ENCODE results near the gene CYP4B1.

CYP4B1 gene

GRCh38 chr1:46823151-46823550 is 24.3 kb downstream of the CYP4B1 start:
- no peak for TF ChIP-seq USF1 (IDR thresholded peaks at IDR 0.05)
- TF ChIP-seq ZBTB7A (IDR thresholded peaks at IDR 0.05; ENCODE audit: low read depth): no peak
- no peak for TF ChIP-seq TCF12 (IDR thresholded peaks at IDR 0.05; ENCODE audit: low read depth)
- no peak for TF ChIP-seq YY1 (IDR thresholded peaks at IDR 0.05; ENCODE audit: low read depth)
- TF ChIP-seq CEBPB (IDR thresholded peaks at IDR 0.05): no peak
- TF ChIP-seq TEAD4 (IDR thresholded peaks at IDR 0.05): no peak

GRCh38 chr1:46830665-46831322 is 31.9 kb downstream of the CYP4B1 start:
- no peak for TF ChIP-seq EP300 (IDR thresholded peaks at IDR 0.05; ENCODE audit: borderline replicate concordance)
- TF ChIP-seq ZBTB7A (IDR thresholded peaks at IDR 0.05; ENCODE audit: low read depth): no peak
- TF ChIP-seq NFIC (IDR thresholded peaks at IDR 0.05): no peak
- no peak for TF ChIP-seq REST (IDR thresholded peaks at IDR 0.05; ENCODE audit: low read depth)
- TF ChIP-seq MAX (IDR thresholded peaks at IDR 0.05): no peak
- no peak for TF ChIP-seq TEAD4 (IDR thresholded peaks at IDR 0.05)
- no peak for TF ChIP-seq CREB1 (IDR thresholded peaks at IDR 0.05; ENCODE audit: low read depth)
- TF ChIP-seq TCF12 (IDR thresholded peaks at IDR 0.05; ENCODE audit: low read depth): no peak
- no peak for TF ChIP-seq RAD21 (IDR thresholded peaks at IDR 0.05; ENCODE audit: low read depth)
- no peak for TF ChIP-seq USF1 (IDR thresholded peaks at IDR 0.05)
- no peak for TF ChIP-seq YY1 (IDR thresholded peaks at IDR 0.05; ENCODE audit: low read depth)

GRCh38 chr1:46862348-46862747 is 63.5 kb downstream of the CYP4B1 start:
- TF ChIP-seq RAD21 (IDR thresholded peaks at IDR 0.05; ENCODE audit: low read depth) (no peak), ZBTB7A (IDR thresholded peaks at IDR 0.05; ENCODE audit: low read depth) (no peak), CREB1 (IDR thresholded peaks at IDR 0.05; ENCODE audit: low read depth) (no peak), YY1 (IDR thresholded peaks at IDR 0.05; ENCODE audit: low read depth) (no peak), TAF1 (IDR thresholded peaks at IDR 0.05; ENCODE audit: low read depth) (no peak), CEBPB (IDR thresholded peaks at IDR 0.05) (no peak), FOXM1 (IDR thresholded peaks at IDR 0.05; ENCODE audit: borderline replicate concordance, low read depth) (no peak), USF1 (IDR thresholded peaks at IDR 0.05) (no peak), EGR1 (IDR thresholded peaks at IDR 0.05) (no peak), NFIC (IDR thresholded peaks at IDR 0.05) (no peak), MAX (IDR thresholded peaks at IDR 0.05) (no peak), EP300 (IDR thresholded peaks at IDR 0.05; ENCODE audit: borderline replicate concordance) (no peak), REST (IDR thresholded peaks at IDR 0.05; ENCODE audit: low read depth) (no peak), TEAD4 (IDR thresholded peaks at IDR 0.05) (no peak), TCF12 (IDR thresholded peaks at IDR 0.05; ENCODE audit: low read depth) (no peak)
